K562 (cell line): ENCODE data around the gene MALAT1. TPM values are rescaled to one million over a fixed set of nuclear protein-coding genes. Genes with fewer than 3 reads are reported as not detected.

ENCODE experiments used
- ATF6 ChIP-seq: sonication (generic); formaldehyde crosslinking; IDR thresholded peaks from 2 replicates; pipeline ENCODE4 v1.4.0; 2020; ENCODE audit warnings: mild to moderate bottlenecking, missing genetic modification reagents
- DPF2 ChIP-seq: fragments of 450-650 bp; IDR thresholded peaks from 2 replicates; pipeline ENCODE4 v1.6.1; 2016
- EGR1 ChIP-seq: fragments of 450-650 bp; conservative IDR thresholded peaks from 2 replicates; pipeline ENCODE4 v1.6.1; 2017; ENCODE audit warnings: mild to moderate bottlenecking
- GABPB1 ChIP-seq: sonication (generic); formaldehyde crosslinking; IDR thresholded peaks from 2 replicates; pipeline ENCODE4 v1.8.0; 2022; ENCODE audit warnings: mild to moderate bottlenecking, missing genetic modification reagents
- HIVEP1 ChIP-seq: fragments of 250-450 bp; sonication (Bioruptor Pico); IDR thresholded peaks from 2 replicates; pipeline ENCODE4 v1.4.0; 2020; ENCODE audit warnings: mild to moderate bottlenecking
- PKNOX1 ChIP-seq: fragments of 450-650 bp; IDR thresholded peaks from 2 replicates; pipeline ENCODE4 v1.6.1; 2016
- RCOR1 ChIP-seq, 2 experiments: IDR thresholded peaks; 2 replicates each; pipeline ENCODE4 v1.6.1; 2012; ENCODE audit warnings: low read depth in 2 of 2, low read length in 2 of 2, borderline replicate concordance in 1 of 2, improper control_type of control experiment in 1 of 2
- SAFB2 ChIP-seq: fragments of 200-400 bp; formaldehyde crosslinking; IDR thresholded peaks from 2 replicates; pipeline ENCODE4 v1.6.1; 2018; ENCODE audit warnings: borderline replicate concordance, low read length, low read depth, moderate library complexity; ENCODE audit not compliant: severe bottlenecking
- STAG1 ChIP-seq: sonication (generic); formaldehyde crosslinking; IDR thresholded peaks from 2 replicates; pipeline ENCODE4 v1.5.0; 2020; ENCODE audit warnings: missing genetic modification reagents, borderline replicate concordance
- ZBTB17 ChIP-seq: fragments of 450-650 bp; formaldehyde crosslinking; IDR thresholded peaks from 2 replicates; pipeline ENCODE4 v1.4.0; 2020; ENCODE audit warnings: mild to moderate bottlenecking
- ZNF318 ChIP-seq, 2 experiments: fragments of 450-650 bp; IDR thresholded peaks; 2 replicates each; pipeline ENCODE4 v1.6.1; 2016; ENCODE audit warnings: mild to moderate bottlenecking in 2 of 2, borderline replicate concordance in 1 of 2, low read depth in 1 of 2, moderate library complexity in 1 of 2
- ZNF75A ChIP-seq: fragments of 450-650 bp; formaldehyde crosslinking; IDR thresholded peaks from 2 replicates; pipeline ENCODE4 v1.4.0; 2020; ENCODE audit warnings: mild to moderate bottlenecking
- polyA plus RNA-seq, 8 experiments: library from polyadenylated mRNA; depleted of rRNA in 4 of 8; stranded (reverse) in 5 of 8; unstranded in 3 of 8; fragments of >200 nt; fragmentation: Nextera tagmentation in 2 of 8; fragmentation: Illumina TruSeq in 1 of 8; extraction: Ambion mirVana in 2 of 8; extraction: Trizol in 1 of 8; gene quantifications; 2 replicates each; pipeline versions ENCODE4 v1.2.1 to v1.2.3, GENCODE V29; 2011 to 2014; ENCODE audit warnings: inconsistent platforms in 1 of 8, missing spikeins in 1 of 8
- total RNA-seq, 7 experiments: library from RNA; depleted of rRNA in 6 of 7; stranded (reverse); fragments of >200 nt in 6 of 7; fragmentation: Illumina TruSeq in 2 of 7; extraction: Trizol in 2 of 7; gene quantifications; 2 replicates each; pipeline versions ENCODE4 v1.2.1 to v1.2.3, GENCODE V29; 2011 to 2021; ENCODE audit warnings: low replicate concordance in 1 of 7
- TF ChIP-seq, protein P1 (sequence below): sonication (generic); formaldehyde crosslinking; IDR thresholded peaks from 2 replicates; pipeline ENCODE4 v1.8.0; 2023; ENCODE audit warnings: mild to moderate bottlenecking, missing genetic modification reagents

Gene MALAT1
- total and polyA plus RNA-seq, 9 of the 15 experiments (the other 6 are each of a cell fraction or from before 2014, with no cell fraction given): 363 to 8,715 (median 2,351) TPM

DNA sequence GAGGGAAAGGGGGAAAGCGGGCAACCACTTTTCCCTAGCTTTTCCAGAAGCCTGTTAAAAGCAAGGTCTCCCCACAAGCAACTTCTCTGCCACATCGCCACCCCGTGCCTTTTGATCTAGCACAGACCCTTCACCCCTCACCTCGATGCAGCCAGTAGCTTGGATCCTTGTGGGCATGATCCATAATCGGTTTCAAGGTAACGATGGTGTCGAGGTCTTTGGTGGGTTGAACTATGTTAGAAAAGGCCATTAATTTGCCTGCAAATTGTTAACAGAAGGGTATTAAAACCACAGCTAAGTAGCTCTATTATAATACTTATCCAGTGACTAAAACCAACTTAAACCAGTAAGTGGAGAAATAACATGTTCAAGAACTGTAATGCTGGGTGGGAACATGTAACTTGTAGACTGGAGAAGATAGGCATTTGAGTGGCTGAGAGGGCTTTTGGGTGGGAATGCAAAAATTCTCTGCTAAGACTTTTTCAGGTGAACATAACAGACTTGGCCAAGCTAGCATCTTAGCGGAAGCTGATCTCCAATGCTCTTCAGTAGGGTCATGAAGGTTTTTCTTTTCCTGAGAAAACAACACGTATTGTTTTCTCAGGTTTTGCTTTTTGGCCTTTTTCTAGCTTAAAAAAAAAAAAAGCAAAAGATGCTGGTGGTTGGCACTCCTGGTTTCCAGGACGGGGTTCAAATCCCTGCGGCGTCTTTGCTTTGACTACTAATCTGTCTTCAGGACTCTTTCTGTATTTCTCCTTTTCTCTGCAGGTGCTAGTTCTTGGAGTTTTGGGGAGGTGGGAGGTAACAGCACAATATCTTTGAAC is 6.8 kb downstream of the MALAT1 start (continued):
- TF ChIP-seq ZNF75A (0 out of 2 replicates have a peak, but pooled peaks have one; percentile 29), RCOR1 (IDR thresholded peaks at IDR 0.05; ENCODE audit: borderline replicate concordance in 1 of 2, low read depth in 2 of 2, low read length in 2 of 2) (no peak), GABPB1 (CRISPR knock-in tag) (peak; percentile 56; the same call in 1 of the 2 replicates), ZNF318 (IDR thresholded peaks at IDR 0.05; ENCODE audit: borderline replicate concordance in 1 of 2, low read depth in 1 of 2) (no peak), ZBTB17 (peak; percentile 82), DPF2 (no peak), ATF6 (no peak), EGR1 (no peak), STAG1 (CRISPR knock-in tag) (no peak), SAFB2 (no peak), HIVEP1 (CRISPR knock-in tag) (no peak), PKNOX1 (no peak)
- TF ChIP-seq, protein P1, sequence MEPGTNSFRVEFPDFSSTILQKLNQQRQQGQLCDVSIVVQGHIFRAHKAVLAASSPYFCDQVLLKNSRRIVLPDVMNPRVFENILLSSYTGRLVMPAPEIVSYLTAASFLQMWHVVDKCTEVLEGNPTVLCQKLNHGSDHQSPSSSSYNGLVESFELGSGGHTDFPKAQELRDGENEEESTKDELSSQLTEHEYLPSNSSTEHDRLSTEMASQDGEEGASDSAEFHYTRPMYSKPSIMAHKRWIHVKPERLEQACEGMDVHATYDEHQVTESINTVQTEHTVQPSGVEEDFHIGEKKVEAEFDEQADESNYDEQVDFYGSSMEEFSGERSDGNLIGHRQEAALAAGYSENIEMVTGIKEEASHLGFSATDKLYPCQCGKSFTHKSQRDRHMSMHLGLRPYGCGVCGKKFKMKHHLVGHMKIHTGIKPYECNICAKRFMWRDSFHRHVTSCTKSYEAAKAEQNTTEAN (CRISPR knock-in tag): peak; percentile 25; the same call in 1 of the 2 replicates
